Fibroblast of upper back skin (primary cell): ENCODE measurements around the gene CSF2RB.

Source experiments
- DNase-seq: peaks from one replicate; pipeline ENCODE4 v3.0.0-alpha.2; 2013

The CSF2RB gene

GRCh38 chr22:36892292-36892691 lies 21.1 kb upstream of the CSF2RB start:
- no peak for DNase-seq

GRCh38 chr22:36893262-36893661 lies 20.2 kb upstream of the CSF2RB start:
- no peak for DNase-seq

- no peak for DNase-seq
Observed at GRCh38 chr22:36894266-36894665, 19.2 kb upstream of the CSF2RB start.

GRCh38 chr22:36897611-36898010 lies 15.8 kb upstream of the CSF2RB start:
- no peak for DNase-seq

GRCh38 chr22:36898690-36899089 lies 14.7 kb upstream of the CSF2RB start:
- DNase-seq: no peak

- no peak for DNase-seq
Observed at GRCh38 chr22:36899498-36899897, 13.9 kb upstream of the CSF2RB start.

- no peak for DNase-seq
Observed at GRCh38 chr22:36900225-36900624, 13.2 kb upstream of the CSF2RB start.

- DNase-seq: no peak
Observed at GRCh38 chr22:36900880-36901279, 12.5 kb upstream of the CSF2RB start.

- no peak for DNase-seq
Observed at GRCh38 chr22:36901411-36902142, 11.9 kb upstream of the CSF2RB start.

GRCh38 chr22:36902143-36902926 lies 11.1 kb upstream of the CSF2RB start:
- DNase-seq: no peak

- DNase-seq: no peak
Observed at GRCh38 chr22:36904260-36904880, 9.1 kb upstream of the CSF2RB start.

- DNase-seq: no peak
Observed at GRCh38 chr22:36907253-36908195, 5.9 kb upstream of the CSF2RB start.

- no peak for DNase-seq
Observed at GRCh38 chr22:36910461-36910860, 3.0 kb upstream of the CSF2RB start.

GRCh38 chr22:36911887-36912661 lies 1.4 kb upstream of the CSF2RB start:
- DNase-seq: peak; percentile 46

GRCh38 chr22:36912694-36913426 lies 568 bp upstream of the CSF2RB start:
- DNase-seq: no peak

- no peak for DNase-seq
Observed at GRCh38 chr22:36914390-36914752, 943 bp downstream of the CSF2RB start.

GRCh38 chr22:36916034-36916433 lies 2.6 kb downstream of the CSF2RB start:
- DNase-seq: no peak

GRCh38 chr22:36918586-36919284 lies 5.3 kb downstream of the CSF2RB start:
- no peak for DNase-seq

GRCh38 chr22:36921309-36922104 lies 8.1 kb downstream of the CSF2RB start:
- DNase-seq: no peak

GRCh38 chr22:36922105-36922608 lies 8.7 kb downstream of the CSF2RB start:
- peak; percentile 1 for DNase-seq
